ENCODE results near the gene SNX6. TPM values are rescaled to one million over a fixed set of nuclear protein-coding genes. Genes with fewer than 3 reads are reported as not detected.

SNX6 gene
- total and polyA plus RNA-seq, 7 donors, result 30.7 to 66.2 (median 43.8) TPM

DNA sequence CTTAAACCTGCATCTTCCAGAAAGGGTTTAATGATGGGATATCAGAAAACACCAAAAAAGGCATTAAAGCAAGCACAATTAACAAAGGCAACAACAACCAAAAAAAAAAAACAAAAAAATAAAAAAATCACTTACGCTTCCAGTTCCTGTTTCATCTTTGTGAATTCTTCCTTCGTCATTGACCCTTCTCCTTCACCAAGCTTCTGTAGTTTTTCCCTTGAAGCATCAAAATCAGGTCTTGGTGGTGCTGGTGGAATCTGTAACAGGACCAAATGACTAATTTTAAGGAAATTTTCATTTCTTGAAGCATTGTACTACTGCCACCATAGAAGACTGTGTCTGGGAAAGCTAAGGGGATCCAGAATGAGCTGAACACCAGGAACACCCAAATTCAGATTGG is 24.5 kb downstream of the SNX6 start:
- WGBS, 3 donors, result 88 to 92% (median 90%) methylated on average over 2 of the region's 2 CpGs
- no peaks in the 10 kb centered on the region for H3K4me1 ChIP-seq
- H3K4me3 ChIP-seq, result no peak overlapping the region
- TF ChIP-seq, protein P1, sequence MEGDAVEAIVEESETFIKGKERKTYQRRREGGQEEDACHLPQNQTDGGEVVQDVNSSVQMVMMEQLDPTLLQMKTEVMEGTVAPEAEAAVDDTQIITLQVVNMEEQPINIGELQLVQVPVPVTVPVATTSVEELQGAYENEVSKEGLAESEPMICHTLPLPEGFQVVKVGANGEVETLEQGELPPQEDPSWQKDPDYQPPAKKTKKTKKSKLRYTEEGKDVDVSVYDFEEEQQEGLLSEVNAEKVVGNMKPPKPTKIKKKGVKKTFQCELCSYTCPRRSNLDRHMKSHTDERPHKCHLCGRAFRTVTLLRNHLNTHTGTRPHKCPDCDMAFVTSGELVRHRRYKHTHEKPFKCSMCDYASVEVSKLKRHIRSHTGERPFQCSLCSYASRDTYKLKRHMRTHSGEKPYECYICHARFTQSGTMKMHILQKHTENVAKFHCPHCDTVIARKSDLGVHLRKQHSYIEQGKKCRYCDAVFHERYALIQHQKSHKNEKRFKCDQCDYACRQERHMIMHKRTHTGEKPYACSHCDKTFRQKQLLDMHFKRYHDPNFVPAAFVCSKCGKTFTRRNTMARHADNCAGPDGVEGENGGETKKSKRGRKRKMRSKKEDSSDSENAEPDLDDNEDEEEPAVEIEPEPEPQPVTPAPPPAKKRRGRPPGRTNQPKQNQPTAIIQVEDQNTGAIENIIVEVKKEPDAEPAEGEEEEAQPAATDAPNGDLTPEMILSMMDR (IDR thresholded peaks at IDR 0.05), result no peak
- no peak for DNase-seq
- no peaks in the 10 kb centered on the region for H3K27me3 ChIP-seq (ENCODE audit: insufficient read depth in 3 of 3, low read length in 2 of 3)
- no peaks in the 10 kb centered on the region for H3K9me3 ChIP-seq
- H3K27ac ChIP-seq, result peak overlapping the region; percentile 3
- H3K36me3 ChIP-seq (ENCODE audit: insufficient read depth in 1 of 2, low read depth in 1 of 2), result peaks cover 4 to 96% of the 10 kb centered on the region in 2 donors
- intact Hi-C loops (cut with DNase I), result no loop called here
- ATAC-seq, result no peak

- peaks cover 4 to 100% of the 10 kb centered on the region in 2 donors for H3K36me3 ChIP-seq (ENCODE audit: insufficient read depth in 1 of 2, low read depth in 1 of 2)
- no peaks in the 10 kb centered on the region for H3K27me3 ChIP-seq (ENCODE audit: insufficient read depth in 3 of 3, low read length in 2 of 3)
- TF ChIP-seq, protein P1 (IDR thresholded peaks at IDR 0.05), result no peak
- ATAC-seq, result no peak
- intact Hi-C loops (cut with DNase I), result no loop called here
- no peaks in the 10 kb centered on the region for H3K4me1 ChIP-seq
- H3K9me3 ChIP-seq, result no peaks in the 10 kb centered on the region
- H3K27ac ChIP-seq, result peak overlapping the region; percentile 3
- 87 to 94% (median 89%) methylated on average over 1 of the region's 1 CpG for WGBS, 3 donors
- DNase-seq, result no peak
- H3K4me3 ChIP-seq, result no peak overlapping the region
Measured at GRCh38 chr14:34604995-34605394, 25.0 kb downstream of the SNX6 start.

GRCh38 chr14:34596891-34597290 is 33.1 kb downstream of the SNX6 start:
- no peak for DNase-seq
- Histone ChIP-seq H3K4me3 (no peak overlapping the region), H3K9me3 (no peaks in the 10 kb centered on the region), H3K27me3 (ENCODE audit: insufficient read depth in 3 of 3, low read length in 2 of 3) (no peaks in the 10 kb centered on the region), H3K36me3 (ENCODE audit: insufficient read depth in 1 of 2, low read depth in 1 of 2) (peaks cover 21 to 96% of the 10 kb centered on the region in 2 donors), H3K27ac (no peak overlapping the region), H3K4me1 (peaks cover 32% of the 10 kb centered on the region)
- intact Hi-C loops (cut with DNase I), result no loop called here
- TF ChIP-seq, protein P1 (IDR thresholded peaks at IDR 0.05), result no peak
- ATAC-seq, result no peak
- WGBS, 3 donors, result 77 to 90% (median 85%) methylated on average over 3 of the region's 3 CpGs

DNA sequence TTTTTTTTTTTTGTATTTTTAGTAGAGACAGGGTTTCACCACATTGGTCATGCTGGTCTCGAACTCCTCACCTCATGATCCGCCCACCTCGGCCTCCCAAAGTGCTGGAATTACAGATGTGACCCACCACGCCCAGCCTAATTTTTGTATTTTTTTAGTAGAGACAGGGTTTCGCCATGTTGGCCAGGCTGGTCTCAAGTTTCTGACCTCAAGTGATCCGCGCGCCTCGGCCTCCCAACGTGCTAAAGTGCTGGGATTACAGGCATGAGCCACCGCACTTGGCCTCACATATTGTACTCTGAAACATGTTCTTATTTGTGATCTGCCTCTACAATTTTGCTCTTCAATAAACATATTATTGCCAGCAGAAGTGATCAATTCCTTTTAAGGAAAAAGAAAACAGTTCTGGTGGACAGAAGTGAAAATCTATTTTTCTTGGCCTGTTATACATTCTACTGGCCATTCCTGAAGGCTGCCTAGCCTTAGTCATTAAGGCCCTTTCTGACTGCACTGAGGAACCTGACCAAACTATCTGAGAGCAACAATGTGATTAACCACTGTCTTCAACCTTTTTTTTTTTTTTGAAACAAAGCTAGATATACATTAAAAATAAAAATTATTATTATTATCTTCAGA is 36.1 kb downstream of the SNX6 start:
- H3K27ac ChIP-seq, result peak overlapping the region; percentile 81
- H3K36me3 ChIP-seq (ENCODE audit: insufficient read depth in 1 of 2, low read depth in 1 of 2), result peaks cover 15 to 95% of the 10 kb centered on the region in 2 donors
- H3K27me3 ChIP-seq (ENCODE audit: insufficient read depth in 3 of 3, low read length in 2 of 3), result no peaks in the 10 kb centered on the region
- peak in 2 of 4 donors; percentile 48 to 61 for ATAC-seq
- H3K4me3 ChIP-seq, result no peak overlapping the region
- WGBS, 3 donors, result 76 to 94% (median 76%) methylated on average over 11 of the region's 11 CpGs
- H3K4me1 ChIP-seq, result peaks cover 51% of the 10 kb centered on the region
- no peaks in the 10 kb centered on the region for H3K9me3 ChIP-seq
- peak in 1 of 2 donors; percentile 63 for DNase-seq
- TF ChIP-seq, protein P1 (IDR thresholded peaks at IDR 0.05), result no peak
- intact Hi-C loops (cut with DNase I), result no loop called here

GRCh38 chr14:34592623-34593022 is 37.3 kb downstream of the SNX6 start:
- intact Hi-C loops (cut with DNase I), result no loop called here
- peaks cover 15 to 95% of the 10 kb centered on the region in 2 donors for H3K36me3 ChIP-seq (ENCODE audit: insufficient read depth in 1 of 2, low read depth in 1 of 2)
- 33 to 60% (median 39%) methylated on average over 5 of the region's 5 CpGs for WGBS, 3 donors
- ATAC-seq (peak; percentile 88 to 93 (median 90)), DNase-seq (peak in 1 of 2 donors; percentile 75)
- no peaks in the 10 kb centered on the region for H3K27me3 ChIP-seq (ENCODE audit: insufficient read depth in 3 of 3, low read length in 2 of 3)
- no peak overlapping the region for H3K4me3 ChIP-seq
- H3K27ac ChIP-seq, result peak overlapping the region; percentile 81
- H3K9me3 ChIP-seq, result no peaks in the 10 kb centered on the region
- TF ChIP-seq, protein P1 (IDR thresholded peaks at IDR 0.05), result no peak
- H3K4me1 ChIP-seq, result peaks cover 53% of the 10 kb centered on the region

All from psoas muscle (tissue), 8 donors.